ENCODE data around the gene HNMT. TPM values are rescaled to one million over a fixed set of nuclear protein-coding genes. Genes with fewer than 3 reads are reported as not detected.

HNMT gene
- total and polyA plus RNA-seq, 2 of the 8 experiments (the other 6 are each of a cell fraction or from before 2014, with no cell fraction given), result 1.6 to 3.6 TPM

DNA sequence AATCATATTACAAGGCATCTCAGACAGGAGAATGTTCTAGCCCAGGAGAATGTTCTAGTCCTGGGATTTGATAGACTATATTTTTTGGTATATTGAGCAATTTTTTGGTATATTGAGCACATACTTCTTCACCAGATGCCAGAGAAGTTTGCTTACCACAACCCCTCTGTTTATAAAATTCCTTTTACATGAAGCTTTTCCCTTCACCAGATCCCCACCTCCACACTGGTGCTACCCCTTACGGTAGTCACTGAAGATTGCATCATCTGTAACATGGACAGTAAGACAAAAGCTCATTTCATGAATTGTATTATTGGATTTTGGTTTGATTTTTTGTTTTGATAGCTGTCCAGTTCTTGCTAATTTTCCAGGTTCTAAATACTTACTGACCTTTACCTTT, 7.2 kb upstream of the HNMT start:
- no peak overlapping the region for H3K4ac ChIP-seq (replicated peaks; ENCODE audit: insufficient read length, low read depth, low read length)
- no peak overlapping the region for H2BK12ac ChIP-seq (ENCODE audit: low read depth, low read length)
- H3K9ac ChIP-seq (replicated peaks in 1 of 4; ENCODE audit: extremely low read depth in 1 of 4, low read depth in 3 of 4, low read length in 3 of 4), result no peak overlapping the region
- CTCF ChIA-PET (ENCODE audit: partially characterized antibody), result interaction anchor here (1.1 kb wide), 1 partner anchor 23 kb away, joined by 3 read pairs; no protein-coding TSS in a partner anchor
- H2BK20ac ChIP-seq (ENCODE audit: low read length), result no peak overlapping the region
- no peak overlapping the region for H2BK120ac ChIP-seq (replicated peaks; ENCODE audit: low read depth, low read length)
- H2BK15ac ChIP-seq (ENCODE audit: low read length), result no peak overlapping the region
- H3K18ac ChIP-seq (ENCODE audit: extremely low read depth, low read length), result no peak overlapping the region
- peaks cover 0 to 2% (median 0%) of the 10 kb centered on the region in 4 experiments; a peak in 1 of 7 replicates for H3K4me1 ChIP-seq (replicated peaks in 1 of 4; ENCODE audit: control insufficient read depth in 3 of 4, insufficient read depth in 4 of 4, low read length in 3 of 4)
- POLR2A ChIA-PET (ENCODE audit: partially characterized antibody), result no interaction called here
- H2AFZ ChIP-seq (ENCODE audit: low read length), result no peak overlapping the region
- no peak overlapping the region for H3K27ac ChIP-seq (ENCODE audit: low read depth, low read length)
- no peaks in the 10 kb centered on the region for H4K20me1 ChIP-seq (replicated peaks in 1 of 2; ENCODE audit: control insufficient read depth in 1 of 2, insufficient read depth in 2 of 2, low read length in 2 of 2)
- no peak overlapping the region for H4K91ac ChIP-seq (replicated peaks; ENCODE audit: insufficient read length, low read length)
- WGBS, 2 experiments (ENCODE audit: extremely low coverage in 1 of 2, insufficient coverage in 1 of 2, insufficient read length in 1 of 2, insufficient replicate concordance in 2 of 2, low coverage in 1 of 2, low lambda C conversion rate in 2 of 2, missing lambda C conversion rate in 1 of 2), result 97% methylated on average over 1 of the region's 1 CpG; no CpG with 5 or more reads in 1 of the 2 experiments
- no peak for DNase-seq (ENCODE audit: low read depth in 1 of 2, low spot score in 2 of 2)
- no peaks in the 10 kb centered on the region for H3K27me3 ChIP-seq (replicated peaks in 1 of 4; ENCODE audit: control insufficient read depth in 3 of 4, extremely low read depth in 1 of 4, insufficient read depth in 3 of 4, low read length in 3 of 4)
- H3K14ac ChIP-seq (ENCODE audit: insufficient read length), result no peak overlapping the region
- no peaks in the 10 kb centered on the region for H3K9me3 ChIP-seq (ENCODE audit: insufficient read depth in 2 of 2, low read depth in 1 of 2, low read length in 1 of 2)
- no peak overlapping the region for H3K56ac ChIP-seq (replicated peaks; ENCODE audit: insufficient read length, low read depth, low read length)
- no peaks in the 10 kb centered on the region for H3K79me1 ChIP-seq (ENCODE audit: low read depth, low read length)
- H2AK5ac ChIP-seq (ENCODE audit: low read depth, low read length), result no peak overlapping the region
- H3K23ac ChIP-seq (ENCODE audit: insufficient read length), result no peak overlapping the region
- no peak overlapping the region for H2BK5ac ChIP-seq (ENCODE audit: low read depth, low read length)
- no peak overlapping the region for H3K4me3 ChIP-seq (ENCODE audit: extremely low read depth in 1 of 4, insufficient read depth in 2 of 4, low read depth in 3 of 4, low read length in 4 of 4)
- H3K79me2 ChIP-seq (ENCODE audit: control insufficient read depth in 1 of 2, insufficient read depth in 2 of 2, low read length in 2 of 2), result no peaks in the 10 kb centered on the region
- no peaks in the 10 kb centered on the region for H3K23me2 ChIP-seq (ENCODE audit: low read depth, low read length)
- TF ChIP-seq CEBPB (IDR thresholded peaks at IDR 0.05; ENCODE audit: low read depth, low read length), result peak; percentile 45; the same call in 1 of the 2 replicates
- TF ChIP-seq, protein P1, sequence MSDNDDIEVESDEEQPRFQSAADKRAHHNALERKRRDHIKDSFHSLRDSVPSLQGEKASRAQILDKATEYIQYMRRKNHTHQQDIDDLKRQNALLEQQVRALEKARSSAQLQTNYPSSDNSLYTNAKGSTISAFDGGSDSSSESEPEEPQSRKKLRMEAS (IDR thresholded peaks at IDR 0.05), result no peak
- TF ChIP-seq GABPA (IDR thresholded peaks at IDR 0.05; ENCODE audit: borderline replicate concordance, insufficient read depth, low read length), result no peak
- TF ChIP-seq KDM1A (IDR thresholded peaks at IDR 0.05; ENCODE audit: borderline replicate concordance, low read length), result no peak
- TF ChIP-seq GTF2F1 (IDR thresholded peaks at IDR 0.05; ENCODE audit: borderline replicate concordance, low read depth, low read length), result no peak
- TF ChIP-seq TAF1 (IDR thresholded peaks at IDR 0.05; ENCODE audit: low read depth, low read length), result no peak
- no peak overlapping the region for H4K8ac ChIP-seq (ENCODE audit: extremely low read depth, insufficient read depth, low read length)
- H3K36me3 ChIP-seq (ENCODE audit: control insufficient read depth in 2 of 4, insufficient read depth in 4 of 4, low read length in 3 of 4), result no peaks in the 10 kb centered on the region
- H3K4me2 ChIP-seq (ENCODE audit: insufficient read depth in 1 of 2, low read depth in 2 of 2, low read length in 2 of 2), result no peak overlapping the region
- H4K5ac ChIP-seq (ENCODE audit: insufficient read length, low read depth, low read length), result no peak overlapping the region
- FAIRE-seq, result no peak
